Left kidney (tissue), 2 donors: Measurements from ENCODE around the gene HMG20A. TPM values are rescaled to one million over a fixed set of nuclear protein-coding genes. Genes with fewer than 3 reads are reported as not detected.

Source experiments
- DNase-seq: peaks from one replicate; pipeline ENCODE4 v3.0.0-alpha.2; 2013
- polyA plus RNA-seq: library from polyadenylated mRNA; unstranded; fragments of 120-200 nt; gene quantifications from one replicate; pipeline ENCODE4 v1.2.1, GENCODE V29; 2013; ENCODE audit not compliant: insufficient read length

Gene HMG20A
- polyA plus RNA-seq, 1 donor: 77.0 TPM

DNA sequence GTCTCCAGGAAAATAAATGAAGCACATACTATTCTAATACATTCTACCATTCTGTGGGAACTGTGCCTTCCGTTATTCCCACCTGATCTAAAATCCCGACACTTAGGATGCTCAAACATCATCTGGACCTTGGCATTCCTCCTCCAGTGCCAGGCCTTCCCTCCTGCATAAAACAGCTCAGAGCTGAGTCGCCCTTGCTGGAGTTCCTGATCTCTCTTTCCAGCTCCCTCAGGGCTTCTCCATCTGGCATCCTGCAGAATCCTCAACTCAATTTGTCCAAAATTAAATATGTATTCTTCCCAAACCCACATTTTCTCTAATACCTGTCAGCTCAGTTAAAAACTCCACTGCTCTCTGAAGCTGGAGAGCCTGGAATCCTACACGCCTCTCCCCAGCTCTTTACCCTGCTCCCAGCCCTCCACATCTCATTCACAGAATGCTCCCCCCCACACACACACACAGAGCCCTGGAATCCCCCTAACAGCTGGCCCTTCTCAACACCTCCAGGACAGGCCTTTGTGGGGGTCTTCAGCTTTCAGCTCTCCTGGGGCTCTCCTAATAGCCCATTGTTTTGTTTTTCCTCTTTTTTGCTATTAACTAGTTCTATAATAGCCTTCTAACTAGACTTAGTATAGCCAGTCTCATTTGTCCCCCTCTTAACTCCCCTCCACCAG, 78.5 kb downstream of the HMG20A start:
- DNase-seq: no peak

DNA sequence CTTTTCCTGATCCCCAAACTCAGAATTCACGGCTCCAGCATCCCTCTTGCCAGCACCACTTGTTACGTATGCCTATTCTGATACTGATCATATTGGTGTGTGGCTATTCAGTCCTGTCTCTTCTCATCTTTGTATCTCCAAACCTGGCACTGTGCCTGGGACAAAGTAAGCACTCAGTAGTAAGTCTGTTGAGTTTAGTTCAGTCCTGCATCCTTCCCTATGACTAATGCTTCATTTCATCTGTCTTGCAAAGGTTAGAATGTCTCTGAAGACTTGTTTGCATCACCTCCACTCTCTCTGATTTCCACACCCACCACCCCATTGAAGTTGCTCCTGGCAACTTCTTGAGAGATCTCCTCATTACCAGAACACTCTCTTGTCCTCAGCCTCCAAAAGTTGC, 80.3 kb downstream of the HMG20A start:
- no peak for DNase-seq

DNA sequence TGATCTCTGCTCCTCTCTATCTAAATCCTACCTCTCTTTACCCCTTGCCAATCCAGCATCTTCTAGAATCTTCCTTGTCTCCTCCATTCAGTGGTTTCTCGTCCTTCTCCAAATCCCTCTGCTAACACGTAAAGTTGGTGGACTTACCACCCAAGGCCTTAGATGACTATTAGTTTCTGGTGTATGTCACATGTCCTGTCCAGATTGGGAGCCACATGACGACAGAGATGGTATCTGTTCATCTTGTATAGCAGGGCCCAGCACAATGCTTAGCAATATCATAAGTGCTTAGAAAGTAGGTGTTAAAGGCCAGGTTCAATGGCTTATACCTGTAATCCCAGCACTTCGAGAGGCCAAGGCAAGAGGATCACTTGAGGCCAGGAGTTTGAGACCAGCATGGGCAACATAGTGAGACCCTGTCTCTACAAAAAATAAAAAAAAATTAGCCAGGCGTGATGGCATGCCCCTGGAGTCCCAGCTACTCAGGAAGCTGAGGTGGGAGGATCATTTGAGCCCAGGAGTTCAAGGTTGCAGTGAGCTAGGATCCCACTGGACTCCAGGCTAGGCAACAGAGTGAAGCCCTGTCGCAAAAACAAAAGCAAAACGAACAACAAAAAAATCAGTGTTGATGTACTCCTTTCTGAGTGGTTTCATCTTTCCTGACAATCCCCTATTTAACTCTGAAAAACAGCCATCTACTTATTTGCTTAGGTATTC, 81.8 kb downstream of the HMG20A start:
- no peak for DNase-seq

DNA sequence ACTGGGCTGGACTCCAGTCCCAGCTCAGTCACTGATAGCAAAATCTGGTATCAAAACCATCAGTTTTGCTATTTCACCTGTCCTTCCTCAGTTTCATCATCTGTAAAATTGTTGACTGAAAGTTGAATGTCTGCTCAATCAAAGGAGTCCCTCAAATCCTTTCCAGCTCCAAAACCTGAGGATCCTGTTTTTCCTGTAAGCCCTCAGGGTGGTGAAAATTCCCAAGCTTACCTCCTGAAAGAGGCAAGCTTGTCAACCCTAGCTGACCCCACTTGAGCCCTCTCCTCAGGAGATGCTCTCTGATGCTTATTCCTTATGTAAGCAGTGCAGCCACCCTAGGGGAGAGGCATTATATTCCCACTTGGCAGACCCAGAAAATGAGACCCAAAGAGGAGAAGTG, 82.6 kb downstream of the HMG20A start:
- no peak for DNase-seq

DNA sequence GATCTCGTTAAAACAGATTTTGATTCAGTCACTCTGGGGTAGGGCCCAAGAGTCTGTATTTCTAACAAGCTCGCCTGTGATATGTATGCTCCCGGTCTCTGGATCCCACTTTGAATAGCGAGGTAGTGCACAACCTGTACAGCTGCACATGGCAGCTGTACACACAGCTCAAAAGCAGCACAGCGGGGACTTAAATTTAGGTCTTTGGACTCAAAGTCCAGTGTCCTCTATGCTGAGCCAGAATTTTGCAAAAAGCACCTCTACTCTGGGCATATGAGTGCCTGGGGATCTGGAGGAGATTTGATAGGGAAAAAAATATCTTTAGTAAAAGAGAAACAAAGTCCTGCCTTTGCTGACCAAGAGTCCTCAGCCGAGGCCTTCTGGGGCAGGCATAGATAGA, 83.1 kb downstream of the HMG20A start:
- no peak for DNase-seq

DNA sequence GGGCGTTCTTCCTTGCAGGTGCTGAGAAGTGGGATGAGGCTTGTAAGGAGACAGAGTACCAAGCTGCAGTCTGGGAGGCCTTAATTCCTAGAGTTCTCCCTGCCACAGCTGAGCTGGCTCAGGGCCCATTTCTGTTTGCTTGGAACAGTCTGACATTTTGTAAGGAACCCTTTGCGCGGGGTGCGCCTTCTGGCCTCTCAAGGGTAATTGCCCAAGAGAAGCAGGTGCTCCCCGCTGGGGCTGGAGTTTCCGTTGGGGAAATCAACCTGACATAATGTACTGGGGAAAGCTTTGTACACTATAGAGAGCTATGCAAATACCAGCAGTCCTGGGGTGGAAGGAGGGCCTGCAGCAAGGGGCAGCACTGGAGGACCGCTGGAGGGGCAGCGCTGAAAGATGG, 83.6 kb downstream of the HMG20A start:
- no peak for DNase-seq

DNA sequence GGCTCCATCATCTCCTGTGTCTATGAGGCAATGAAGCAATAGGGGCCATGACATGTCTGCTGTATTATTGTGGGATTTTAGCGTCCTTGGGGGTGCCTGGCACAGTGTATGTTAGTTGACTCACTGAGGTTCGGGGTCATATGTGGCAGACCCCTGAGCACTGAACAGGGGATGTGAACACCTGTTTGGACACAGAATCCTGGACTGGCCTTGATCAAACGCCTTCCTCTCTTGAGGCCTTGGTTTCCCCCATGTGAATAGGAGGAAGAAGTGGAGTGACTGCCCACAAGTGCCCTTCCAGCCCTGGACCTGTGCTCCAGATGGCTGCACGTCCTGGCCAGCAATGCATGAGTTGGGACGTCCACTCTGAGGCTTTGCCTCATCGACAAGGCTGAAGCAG, 84.2 kb downstream of the HMG20A start:
- no peak for DNase-seq

DNA sequence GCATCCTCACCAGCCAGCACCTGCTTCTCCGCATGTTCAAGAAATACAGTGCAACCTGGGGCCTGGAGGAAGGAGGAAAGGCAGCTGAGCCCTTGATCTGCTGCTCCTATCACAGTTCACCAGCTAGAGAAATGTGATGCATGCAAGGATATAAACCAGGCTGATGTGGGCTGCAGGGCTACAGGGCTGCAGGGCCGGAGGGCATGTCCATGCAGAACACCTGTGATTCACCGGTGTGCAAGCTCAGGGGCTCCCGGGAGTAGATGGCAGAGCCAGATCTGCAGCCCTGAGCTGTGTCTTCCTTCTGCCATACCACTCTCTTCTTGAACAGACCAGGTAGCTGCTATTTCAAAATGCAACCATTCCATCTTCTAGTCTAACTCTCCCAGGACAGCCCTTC, 84.9 kb downstream of the HMG20A start:
- no peak for DNase-seq

DNA sequence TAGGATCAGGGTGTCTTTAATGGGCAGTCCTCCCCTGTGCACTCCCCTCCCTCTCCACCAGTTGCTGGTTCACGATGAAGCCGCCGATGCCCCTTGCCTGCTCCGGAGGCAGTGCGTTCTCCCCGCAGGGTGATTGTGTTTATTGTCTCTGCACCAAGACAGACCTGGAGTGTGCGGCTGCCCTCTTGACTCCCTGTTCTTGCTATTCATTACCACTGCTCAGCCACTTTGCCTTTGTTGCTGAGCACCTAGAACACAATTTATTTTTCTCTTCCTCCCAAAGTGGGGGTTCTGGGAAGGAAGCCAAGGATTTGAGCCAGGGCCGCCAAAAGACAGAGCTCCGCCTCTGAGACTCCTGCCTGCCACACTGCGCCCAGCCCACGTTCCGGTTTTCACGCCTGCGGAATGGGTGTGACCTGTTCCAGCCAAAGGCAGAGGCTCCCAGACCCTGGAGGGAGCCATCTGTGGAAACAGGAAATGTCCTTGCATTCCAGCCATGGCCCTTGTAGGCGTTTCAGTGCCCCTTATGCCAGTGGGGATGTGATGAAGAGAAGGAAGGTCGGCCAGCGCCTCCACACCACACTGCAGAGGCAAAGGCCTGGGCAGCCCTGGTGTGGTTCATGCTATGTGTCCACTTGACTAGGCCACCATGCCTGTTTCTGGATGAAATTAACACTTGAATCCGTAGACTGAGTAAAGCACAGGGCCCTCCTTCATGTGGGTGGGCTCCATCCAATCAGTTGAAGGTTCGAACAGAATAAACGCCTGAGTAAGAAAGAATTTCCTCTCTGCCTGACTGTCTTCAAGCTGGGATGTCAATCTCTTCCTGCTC, 85.8 kb downstream of the HMG20A start:
- DNase-seq: no peak

DNA sequence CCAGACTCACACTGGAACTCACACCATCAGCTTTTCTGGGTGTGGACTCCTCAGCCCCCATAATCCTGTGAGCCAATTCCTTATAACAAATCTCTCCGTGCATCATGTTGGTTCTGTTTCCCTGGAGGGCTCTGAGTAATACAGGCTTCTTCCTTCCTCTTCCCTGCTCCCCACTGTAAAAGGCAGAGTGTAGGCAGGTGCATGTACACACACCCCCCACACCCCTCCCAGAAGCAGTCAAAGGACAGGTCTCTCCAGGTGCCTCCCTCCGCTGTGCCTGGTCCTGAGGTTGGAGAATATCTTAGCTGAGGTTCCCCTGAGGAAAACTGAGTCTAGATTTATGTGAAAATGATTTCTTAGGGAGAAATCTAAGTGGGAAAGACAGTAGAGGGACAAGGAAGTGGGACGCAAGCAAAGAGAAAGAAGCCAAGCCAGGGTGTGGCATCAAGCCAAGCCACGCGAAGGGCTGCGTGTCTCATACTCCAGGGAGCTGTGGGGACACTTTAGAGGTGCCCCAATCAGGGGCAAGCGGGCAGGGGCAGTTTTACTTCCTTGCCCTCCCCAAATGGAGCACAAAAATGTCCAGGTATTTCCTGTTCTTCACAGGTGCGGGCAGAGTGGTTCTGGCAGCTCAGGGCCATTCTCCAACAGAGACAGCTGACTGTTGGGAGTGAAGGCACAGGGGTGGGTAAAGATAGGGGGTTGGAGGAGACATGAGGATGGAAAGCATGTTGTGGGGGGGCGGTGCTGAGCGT, 86.6 kb downstream of the HMG20A start:
- DNase-seq: no peak

DNA sequence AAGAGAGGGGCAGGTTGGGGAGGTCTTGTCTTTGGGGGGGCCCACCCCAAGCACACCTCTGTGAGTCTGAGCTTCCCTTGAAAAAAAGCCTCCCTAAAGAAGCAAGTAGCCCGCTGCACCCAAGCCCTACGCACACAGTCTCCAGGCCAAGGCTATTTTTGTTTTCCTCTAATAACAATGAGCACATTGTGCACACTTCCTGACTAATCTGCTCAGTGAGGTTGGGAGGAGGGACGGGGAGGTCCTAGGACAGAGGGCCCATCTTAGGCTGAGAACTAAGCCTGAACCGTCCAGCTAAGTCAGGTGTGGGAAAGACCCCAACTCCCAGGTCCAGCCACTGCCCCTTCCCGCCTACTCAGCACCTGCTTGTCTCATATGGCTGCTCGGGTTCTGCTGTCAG, 87.2 kb downstream of the HMG20A start:
- DNase-seq: no peak

DNA sequence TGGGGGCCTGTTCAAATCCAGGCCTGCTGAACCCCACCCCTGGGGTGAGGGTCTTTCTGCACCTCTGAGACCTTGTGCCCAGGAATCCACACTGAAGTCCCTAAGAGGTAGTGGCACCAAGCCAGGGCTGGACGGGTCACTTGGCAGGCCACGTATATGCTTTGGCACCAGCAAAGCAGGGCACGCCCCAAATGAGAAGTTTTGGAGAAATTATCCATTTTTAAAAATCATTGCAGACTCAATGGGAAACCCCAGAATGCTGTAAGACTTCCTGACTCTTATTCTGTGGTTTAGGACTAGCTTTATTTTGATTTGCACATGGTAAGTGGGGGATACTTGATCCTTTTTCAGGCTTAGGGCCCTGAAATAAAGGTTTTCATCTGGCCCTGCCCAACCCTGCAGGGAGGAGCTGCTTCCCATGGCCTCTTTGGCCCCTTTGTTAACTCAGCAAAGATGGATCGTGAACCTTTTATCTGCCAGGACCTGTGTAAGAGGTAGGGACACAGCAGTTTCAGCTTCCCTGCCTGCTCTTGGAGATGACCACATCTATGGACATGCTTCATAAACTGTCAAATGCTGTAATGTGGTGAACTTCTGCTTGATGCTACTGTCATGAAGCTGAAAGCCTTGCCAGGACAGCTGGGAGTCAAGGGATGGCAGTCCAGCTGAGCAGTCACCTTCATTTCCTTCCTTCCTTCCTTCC, 88.0 kb downstream of the HMG20A start:
- no peak for DNase-seq

DNA sequence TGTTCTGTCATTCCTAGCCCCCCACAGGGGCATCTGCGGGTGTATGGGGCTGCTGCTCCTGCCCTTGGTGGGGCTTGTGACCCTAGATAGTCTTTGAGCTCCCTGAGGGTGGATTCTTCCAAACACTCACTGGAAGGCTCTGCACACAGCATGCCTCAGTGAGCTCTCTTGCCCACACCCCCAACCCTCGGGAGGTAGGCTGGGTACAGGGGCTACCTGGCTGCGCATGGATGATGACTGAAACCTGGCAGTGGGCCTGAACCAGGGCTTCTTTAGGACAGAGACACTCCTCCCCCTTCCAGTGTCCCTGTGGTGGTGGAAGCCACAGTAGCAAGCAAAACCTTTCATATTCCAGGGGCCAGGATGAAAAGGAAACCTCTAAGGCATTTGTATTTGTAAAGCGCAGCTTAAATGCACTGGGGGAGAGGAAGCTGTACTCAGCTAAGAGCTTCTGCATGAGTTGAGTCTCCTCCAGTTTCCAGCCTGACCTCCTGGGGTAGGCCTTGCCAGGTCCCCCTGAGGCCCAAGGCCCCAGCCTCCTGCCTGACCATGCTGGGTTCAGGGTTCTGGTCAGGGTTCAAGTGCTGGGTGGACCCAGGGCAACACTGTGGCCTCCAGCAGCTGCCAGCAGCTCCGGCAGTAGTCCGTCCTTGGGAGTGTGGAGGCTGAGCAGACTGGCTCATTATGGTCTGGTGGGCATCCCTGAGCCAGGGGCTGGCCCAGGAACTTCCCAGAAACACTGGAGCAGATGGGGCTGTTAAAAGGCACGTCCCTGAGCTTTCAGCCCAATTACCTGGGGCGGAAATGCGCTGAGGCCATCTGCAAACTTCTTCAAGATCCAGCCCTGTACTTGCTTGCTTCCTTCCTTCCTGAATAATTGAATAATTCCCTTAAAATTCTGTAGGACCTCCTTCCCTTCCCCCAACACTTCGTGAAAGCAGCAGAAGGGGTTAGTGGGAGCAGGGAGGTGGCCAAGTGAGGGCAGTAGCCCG, 89.7 kb downstream of the HMG20A start:
- DNase-seq: no peak

DNA sequence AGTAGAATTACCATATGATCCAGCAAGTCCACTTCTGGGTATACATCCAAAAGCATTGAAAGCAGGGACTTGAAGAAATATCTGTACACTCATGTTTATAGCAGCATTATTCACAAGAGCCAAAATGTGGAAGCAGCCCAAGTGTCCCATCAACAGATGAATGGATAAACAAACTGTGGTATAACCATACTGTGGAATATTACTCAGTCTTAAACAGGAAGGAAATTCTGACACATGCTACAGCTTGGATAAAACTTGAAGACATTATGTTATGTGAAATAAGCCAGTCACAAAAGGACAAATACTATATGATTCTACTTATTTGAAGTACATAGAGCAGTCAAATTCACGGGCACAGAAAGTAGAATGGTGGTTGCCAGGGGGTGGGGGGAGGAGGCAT, 91.2 kb downstream of the HMG20A start:
- DNase-seq: no peak

DNA sequence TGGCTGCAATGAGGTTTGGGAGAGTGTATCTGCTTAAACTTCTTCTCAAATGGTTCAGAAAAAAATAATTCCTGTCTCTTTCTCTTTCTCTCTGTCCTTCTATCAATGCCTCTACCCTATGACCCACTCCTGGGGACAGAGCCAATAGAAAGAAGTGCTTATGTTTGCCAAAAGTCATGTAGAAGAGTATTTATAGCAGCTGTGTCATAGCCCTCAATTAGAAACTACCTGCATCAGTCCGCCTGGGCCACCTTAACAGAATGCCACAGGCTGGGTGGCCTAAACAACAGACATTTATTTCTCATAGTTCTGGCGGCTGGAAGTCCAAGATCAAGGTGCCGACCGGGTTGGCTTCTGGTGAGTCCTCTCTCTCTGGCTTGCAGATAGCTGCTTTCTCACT, 92.5 kb downstream of the HMG20A start:
- no peak for DNase-seq

DNA sequence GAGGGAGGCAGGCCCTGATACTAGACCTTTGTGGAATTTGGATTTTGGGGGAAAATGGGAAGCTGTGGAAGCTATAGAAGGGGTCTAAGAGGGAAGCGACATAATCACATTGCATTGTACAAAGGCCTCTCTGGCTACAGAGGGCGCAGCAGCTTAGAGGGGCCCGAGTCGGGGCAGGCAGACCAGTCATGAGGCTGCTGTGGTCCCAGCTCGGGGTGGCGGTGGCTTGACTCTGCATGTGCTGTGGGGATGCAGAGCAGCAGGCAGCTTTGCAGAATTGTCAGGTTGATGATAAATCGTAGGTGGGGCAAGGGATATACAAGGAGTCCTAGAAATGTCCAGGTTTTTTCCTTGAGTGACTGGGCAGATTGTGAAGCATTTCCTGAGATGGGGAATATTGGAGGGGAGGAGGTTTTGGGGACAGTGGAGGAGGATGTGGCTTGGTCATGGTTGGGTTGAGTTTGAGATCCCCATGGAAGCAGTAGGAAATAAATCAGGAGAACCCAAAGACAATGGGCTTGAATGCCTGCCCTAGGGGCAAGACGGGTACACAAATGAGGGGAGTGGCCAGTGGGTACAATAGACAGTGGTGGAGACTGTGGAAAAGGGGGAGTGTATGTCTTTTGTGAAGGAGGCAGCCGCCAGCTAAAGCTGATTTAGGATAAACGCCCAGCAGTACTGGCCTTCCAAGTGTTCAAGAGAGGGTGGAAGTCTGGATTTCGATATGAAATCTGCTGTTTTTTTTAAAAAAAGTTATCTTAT, 94.1 kb downstream of the HMG20A start:
- no peak for DNase-seq

DNA sequence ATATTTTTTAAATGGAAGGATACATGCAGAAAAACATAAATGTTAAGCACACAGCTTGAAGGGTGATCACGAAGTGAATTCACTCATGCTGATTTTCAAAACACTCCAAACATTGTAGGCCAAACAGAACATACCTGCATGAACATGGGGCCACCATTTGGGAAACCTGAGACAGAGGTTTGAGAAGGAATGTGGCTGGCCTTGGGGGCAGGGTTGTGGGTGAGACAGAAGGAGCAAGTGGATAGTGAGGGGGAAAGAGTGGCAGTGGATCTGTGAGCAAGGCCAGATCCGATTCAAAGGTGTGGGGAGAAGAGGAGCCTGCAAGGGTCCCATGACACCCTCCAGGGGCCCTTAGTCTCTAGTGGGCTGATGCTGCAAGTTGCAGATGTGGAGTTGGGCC, 94.9 kb downstream of the HMG20A start:
- no peak for DNase-seq

DNA sequence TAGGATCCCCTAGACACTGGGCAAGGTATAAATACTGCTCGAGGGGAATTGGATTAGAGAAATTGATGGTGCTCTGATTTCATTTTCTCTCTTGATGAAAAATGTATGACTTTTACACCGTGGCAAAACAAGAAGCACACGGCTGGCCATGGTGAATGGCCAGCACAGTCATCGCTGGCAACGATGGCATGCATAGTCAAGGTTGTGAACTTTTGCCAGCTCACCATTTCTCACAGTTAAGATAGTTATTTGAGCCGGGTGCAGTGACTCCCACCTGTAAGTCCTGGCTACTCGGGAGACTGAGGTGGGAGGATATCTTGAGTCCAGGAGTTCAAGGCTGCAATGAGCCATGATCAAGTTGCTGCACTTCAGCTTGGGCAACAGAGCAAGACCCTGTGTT, 95.4 kb downstream of the HMG20A start:
- no peak for DNase-seq

DNA sequence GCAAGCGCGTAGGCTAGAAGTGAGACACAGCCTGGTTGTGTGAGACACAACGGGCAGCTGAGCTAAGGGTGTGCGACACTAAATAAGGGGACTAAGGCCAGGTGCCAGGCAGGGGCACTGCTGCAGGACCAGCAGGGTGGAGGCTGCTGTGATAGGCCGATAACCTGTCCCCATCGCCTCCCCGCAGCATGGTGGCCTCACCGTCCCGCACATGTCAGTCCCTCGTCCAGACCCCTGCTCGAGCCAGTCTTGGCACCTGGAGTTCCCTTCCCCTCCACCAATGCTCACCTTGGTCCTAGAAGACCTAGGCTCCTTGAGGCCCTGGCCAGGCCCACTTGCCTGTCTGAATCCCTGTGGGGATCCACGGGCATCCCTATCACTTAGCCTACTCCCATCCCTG, 96.1 kb downstream of the HMG20A start:
- DNase-seq: no peak

DNA sequence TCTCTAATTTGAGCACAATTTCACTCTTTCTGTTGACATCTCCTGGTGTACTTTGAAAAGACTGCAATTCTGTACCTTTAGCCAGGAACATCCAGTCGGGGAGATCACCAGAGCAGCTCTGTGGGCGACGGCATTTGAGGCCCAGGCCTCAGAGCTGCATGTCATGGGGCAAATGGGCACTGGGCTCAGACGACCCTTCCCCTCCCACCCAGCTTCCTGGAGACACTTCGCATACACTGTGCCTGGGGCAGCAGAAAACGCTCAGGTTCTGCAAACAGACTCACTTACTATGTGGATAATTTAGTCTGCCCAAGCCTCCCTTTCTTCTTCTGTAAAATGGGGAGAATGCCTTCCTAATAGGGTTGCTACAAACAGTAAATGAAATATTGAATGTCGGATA, 96.9 kb downstream of the HMG20A start:
- DNase-seq: no peak
